ENCODE results near the gene PRPH2.

DNA sequence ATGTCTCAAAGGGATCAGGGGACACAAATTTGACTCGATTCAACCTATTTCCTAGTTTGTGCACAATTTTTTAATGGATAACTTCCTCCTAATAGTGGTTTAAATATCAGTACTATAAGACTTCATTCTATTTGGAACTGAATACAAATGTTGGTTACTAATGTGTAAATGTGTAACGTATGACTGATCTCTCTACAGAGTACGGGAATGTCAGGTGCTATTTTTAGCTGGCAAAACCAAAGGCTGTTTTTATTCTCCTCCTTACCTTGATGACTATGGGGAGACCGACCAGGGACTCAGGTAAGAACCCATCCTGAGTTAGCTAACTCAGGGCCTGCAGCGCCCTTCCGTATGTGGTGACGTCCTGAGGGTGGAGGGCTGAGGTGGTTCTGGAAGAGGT lies 33.0 kb downstream of the PRPH2 start:
- no peak for TF ChIP-seq CTCF (IDR thresholded peaks at IDR 0.05)
- TF ChIP-seq POLR2A (IDR thresholded peaks at IDR 0.05), result no peak
- TF ChIP-seq POLR2AphosphoS5 (IDR thresholded peaks at IDR 0.05), result no peak
- no peak for TF ChIP-seq EP300 (IDR thresholded peaks at IDR 0.05)

Data from gastroesophageal sphincter (tissue), 3 donors.